ENCODE data around the gene OR5AU1. TPM values are rescaled to one million over a fixed set of nuclear protein-coding genes. Genes with fewer than 3 reads are reported as not detected.

Gene OR5AU1
- polyA plus RNA-seq, 1 donor from 2014 or later, result not detected

DNA sequence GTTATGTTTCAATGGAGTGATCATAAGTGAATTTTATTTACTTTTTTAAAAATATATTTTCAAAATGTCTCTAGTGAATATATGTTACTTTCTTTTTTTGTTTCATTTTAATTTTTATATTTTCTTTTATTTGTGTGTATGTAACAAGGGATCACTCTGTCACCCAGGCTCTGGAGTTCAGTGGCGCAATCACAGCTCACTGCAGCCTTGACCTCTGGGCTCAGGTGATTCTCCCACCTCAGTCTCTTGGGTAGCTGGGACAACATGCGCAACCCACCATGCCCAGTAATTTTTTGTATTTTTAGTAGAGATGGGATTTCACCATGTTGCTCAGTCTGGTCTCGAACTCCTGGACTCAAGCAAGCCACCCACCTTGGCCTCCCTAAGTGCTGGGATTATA, 36.9 kb downstream of the OR5AU1 start:
- Histone ChIP-seq H3K36me3 (ENCODE audit: insufficient read depth, low read length) (no peaks in the 10 kb centered on the region), H3K4me2 (ENCODE audit: low read length) (no peak overlapping the region), H4K20me1 (ENCODE audit: insufficient read depth) (no peaks in the 10 kb centered on the region), H3F3A (ENCODE audit: insufficient read depth, low read length, poor library complexity, severe bottlenecking) (no peaks in the 10 kb centered on the region), H2AFZ (ENCODE audit: low read depth, low read length) (no peak overlapping the region), H3K9me3 (ENCODE audit: low read length) (no peaks in the 10 kb centered on the region), H3K9me2 (ENCODE audit: insufficient read depth, low read length) (no peaks in the 10 kb centered on the region), H3K27me3 (ENCODE audit: insufficient read depth, low read depth, low read length) (no peaks in the 10 kb centered on the region), H3K27ac (ENCODE audit: low read length) (no peak overlapping the region), H3K4me3 (ENCODE audit: low read length) (no peak overlapping the region), H3K79me2 (replicated peaks; ENCODE audit: insufficient read depth, low read length) (no peaks in the 10 kb centered on the region), H3K9ac (ENCODE audit: low read length) (no peak overlapping the region)
- no peak for TF ChIP-seq MXI1 (conservative IDR thresholded peaks at IDR 0.05; ENCODE audit: poor library complexity, severe bottlenecking)
- no peak for TF ChIP-seq EZH2 (IDR thresholded peaks at IDR 0.05; ENCODE audit: borderline replicate concordance, insufficient read depth, low read length, poor library complexity, severe bottlenecking)

DNA sequence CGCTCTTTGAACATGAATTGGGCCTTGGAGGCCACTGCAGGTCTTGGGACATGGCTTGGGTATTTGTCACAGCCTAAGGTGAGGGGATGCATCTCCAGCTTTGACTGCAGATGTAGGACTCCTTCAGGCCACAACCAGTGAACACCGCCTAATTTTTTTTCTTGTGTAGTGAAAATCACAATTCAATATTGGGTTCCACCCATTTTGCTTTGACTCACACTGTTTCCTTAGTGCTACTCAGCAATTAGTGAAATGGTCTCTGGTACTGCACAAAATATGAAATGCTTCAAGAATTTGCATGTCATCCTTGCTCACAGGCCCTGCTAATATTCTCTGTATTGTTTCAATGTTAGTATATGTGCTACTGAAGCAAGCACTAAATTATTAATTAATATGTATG, 42.5 kb downstream of the OR5AU1 start:
- H3F3A ChIP-seq (ENCODE audit: insufficient read depth, low read length, poor library complexity, severe bottlenecking), result no peaks in the 10 kb centered on the region
- H2AFZ ChIP-seq (ENCODE audit: low read depth, low read length), result no peak overlapping the region
- H3K79me2 ChIP-seq (replicated peaks; ENCODE audit: insufficient read depth, low read length), result no peaks in the 10 kb centered on the region
- no peaks in the 10 kb centered on the region for H3K9me3 ChIP-seq (ENCODE audit: low read length)
- no peak overlapping the region for H3K27ac ChIP-seq (ENCODE audit: low read length)
- no peak overlapping the region for H3K9ac ChIP-seq (ENCODE audit: low read length)
- H3K36me3 ChIP-seq (ENCODE audit: insufficient read depth, low read length), result no peaks in the 10 kb centered on the region
- H4K20me1 ChIP-seq (ENCODE audit: insufficient read depth), result no peaks in the 10 kb centered on the region
- no peak overlapping the region for H3K4me2 ChIP-seq (ENCODE audit: low read length)
- H3K4me3 ChIP-seq (ENCODE audit: low read length), result no peak overlapping the region
- H3K9me2 ChIP-seq (ENCODE audit: insufficient read depth, low read length), result no peaks in the 10 kb centered on the region
- H3K27me3 ChIP-seq (ENCODE audit: insufficient read depth, low read depth, low read length), result no peaks in the 10 kb centered on the region
- TF ChIP-seq SMC3 (conservative IDR thresholded peaks at IDR 0.05; ENCODE audit: poor library complexity), result no peak

DNA sequence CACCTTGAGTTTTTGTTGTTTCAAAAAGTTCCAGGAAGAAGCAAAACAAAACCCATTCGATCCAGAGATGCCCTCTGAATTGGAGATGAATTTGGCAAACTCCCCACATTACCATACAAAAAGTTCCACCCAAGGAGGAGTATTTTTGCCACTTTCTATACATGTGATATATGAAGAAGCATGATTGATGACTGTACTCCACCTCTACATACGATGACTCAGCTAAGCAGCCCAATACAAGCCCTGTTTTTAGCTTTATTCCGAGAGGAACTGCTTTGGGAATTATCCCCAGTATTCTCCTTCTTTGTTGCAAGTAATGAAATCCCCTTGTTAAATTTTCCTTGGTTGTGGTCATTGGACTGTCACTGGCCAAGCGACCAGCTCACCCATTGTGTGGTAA, 43.6 kb downstream of the OR5AU1 start:
- Histone ChIP-seq H3K9ac (ENCODE audit: low read length) (no peak overlapping the region), H3K79me2 (replicated peaks; ENCODE audit: insufficient read depth, low read length) (no peaks in the 10 kb centered on the region), H3K4me3 (ENCODE audit: low read length) (no peak overlapping the region), H2AFZ (ENCODE audit: low read depth, low read length) (no peak overlapping the region), H3F3A (ENCODE audit: insufficient read depth, low read length, poor library complexity, severe bottlenecking) (no peaks in the 10 kb centered on the region), H3K9me2 (ENCODE audit: insufficient read depth, low read length) (no peaks in the 10 kb centered on the region), H3K9me3 (ENCODE audit: low read length) (no peaks in the 10 kb centered on the region), H3K27ac (ENCODE audit: low read length) (no peak overlapping the region), H3K27me3 (ENCODE audit: insufficient read depth, low read depth, low read length) (no peaks in the 10 kb centered on the region), H4K20me1 (ENCODE audit: insufficient read depth) (no peaks in the 10 kb centered on the region), H3K4me2 (ENCODE audit: low read length) (no peak overlapping the region), H3K36me3 (ENCODE audit: insufficient read depth, low read length) (no peaks in the 10 kb centered on the region)
- TF ChIP-seq POLR2AphosphoS5 (IDR thresholded peaks at IDR 0.05) (no peak), EZH2 (IDR thresholded peaks at IDR 0.05; ENCODE audit: borderline replicate concordance, insufficient read depth, low read length, poor library complexity, severe bottlenecking) (no peak), MXI1 (conservative IDR thresholded peaks at IDR 0.05; ENCODE audit: poor library complexity, severe bottlenecking) (no peak), EP300 (conservative IDR thresholded peaks at IDR 0.05; ENCODE audit: poor library complexity, severe bottlenecking) (no peak), SMC3 (conservative IDR thresholded peaks at IDR 0.05; ENCODE audit: poor library complexity) (no peak), TAF1 (IDR thresholded peaks at IDR 0.05; ENCODE audit: low read depth) (no peak), RAD21 (conservative IDR thresholded peaks at IDR 0.05) (no peak)
- TF ChIP-seq, protein P1, sequence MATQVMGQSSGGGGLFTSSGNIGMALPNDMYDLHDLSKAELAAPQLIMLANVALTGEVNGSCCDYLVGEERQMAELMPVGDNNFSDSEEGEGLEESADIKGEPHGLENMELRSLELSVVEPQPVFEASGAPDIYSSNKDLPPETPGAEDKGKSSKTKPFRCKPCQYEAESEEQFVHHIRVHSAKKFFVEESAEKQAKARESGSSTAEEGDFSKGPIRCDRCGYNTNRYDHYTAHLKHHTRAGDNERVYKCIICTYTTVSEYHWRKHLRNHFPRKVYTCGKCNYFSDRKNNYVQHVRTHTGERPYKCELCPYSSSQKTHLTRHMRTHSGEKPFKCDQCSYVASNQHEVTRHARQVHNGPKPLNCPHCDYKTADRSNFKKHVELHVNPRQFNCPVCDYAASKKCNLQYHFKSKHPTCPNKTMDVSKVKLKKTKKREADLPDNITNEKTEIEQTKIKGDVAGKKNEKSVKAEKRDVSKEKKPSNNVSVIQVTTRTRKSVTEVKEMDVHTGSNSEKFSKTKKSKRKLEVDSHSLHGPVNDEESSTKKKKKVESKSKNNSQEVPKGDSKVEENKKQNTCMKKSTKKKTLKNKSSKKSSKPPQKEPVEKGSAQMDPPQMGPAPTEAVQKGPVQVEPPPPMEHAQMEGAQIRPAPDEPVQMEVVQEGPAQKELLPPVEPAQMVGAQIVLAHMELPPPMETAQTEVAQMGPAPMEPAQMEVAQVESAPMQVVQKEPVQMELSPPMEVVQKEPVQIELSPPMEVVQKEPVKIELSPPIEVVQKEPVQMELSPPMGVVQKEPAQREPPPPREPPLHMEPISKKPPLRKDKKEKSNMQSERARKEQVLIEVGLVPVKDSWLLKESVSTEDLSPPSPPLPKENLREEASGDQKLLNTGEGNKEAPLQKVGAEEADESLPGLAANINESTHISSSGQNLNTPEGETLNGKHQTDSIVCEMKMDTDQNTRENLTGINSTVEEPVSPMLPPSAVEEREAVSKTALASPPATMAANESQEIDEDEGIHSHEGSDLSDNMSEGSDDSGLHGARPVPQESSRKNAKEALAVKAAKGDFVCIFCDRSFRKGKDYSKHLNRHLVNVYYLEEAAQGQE (IDR thresholded peaks at IDR 0.05; ENCODE audit: borderline replicate concordance), result no peak
- TF ChIP-seq, protein P2, sequence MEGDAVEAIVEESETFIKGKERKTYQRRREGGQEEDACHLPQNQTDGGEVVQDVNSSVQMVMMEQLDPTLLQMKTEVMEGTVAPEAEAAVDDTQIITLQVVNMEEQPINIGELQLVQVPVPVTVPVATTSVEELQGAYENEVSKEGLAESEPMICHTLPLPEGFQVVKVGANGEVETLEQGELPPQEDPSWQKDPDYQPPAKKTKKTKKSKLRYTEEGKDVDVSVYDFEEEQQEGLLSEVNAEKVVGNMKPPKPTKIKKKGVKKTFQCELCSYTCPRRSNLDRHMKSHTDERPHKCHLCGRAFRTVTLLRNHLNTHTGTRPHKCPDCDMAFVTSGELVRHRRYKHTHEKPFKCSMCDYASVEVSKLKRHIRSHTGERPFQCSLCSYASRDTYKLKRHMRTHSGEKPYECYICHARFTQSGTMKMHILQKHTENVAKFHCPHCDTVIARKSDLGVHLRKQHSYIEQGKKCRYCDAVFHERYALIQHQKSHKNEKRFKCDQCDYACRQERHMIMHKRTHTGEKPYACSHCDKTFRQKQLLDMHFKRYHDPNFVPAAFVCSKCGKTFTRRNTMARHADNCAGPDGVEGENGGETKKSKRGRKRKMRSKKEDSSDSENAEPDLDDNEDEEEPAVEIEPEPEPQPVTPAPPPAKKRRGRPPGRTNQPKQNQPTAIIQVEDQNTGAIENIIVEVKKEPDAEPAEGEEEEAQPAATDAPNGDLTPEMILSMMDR (IDR thresholded peaks at IDR 0.05; ENCODE audit: poor library complexity, severe bottlenecking), result no peak

All from neural cell (in vitro differentiated cells).